Right renal pelvis (tissue), 4 donors: ENCODE measurements around the gene FRYL. TPM values are rescaled to one million over a fixed set of nuclear protein-coding genes. Genes with fewer than 3 reads are reported as not detected.
"Not testable (repeated sequence)": the region's sequence is repeated elsewhere in the genome, so short reads cannot be mapped to it uniquely, and the experiment has no call there.

Experiments used
- DNase-seq, 4 donors: peaks; one replicate each; pipeline ENCODE4 v3.0.0-alpha.2; 2013; ENCODE audit warnings: low read depth in 4 of 4, low spot score in 3 of 4, missing footprints in 1 of 4
- polyA plus RNA-seq, 4 donors: library from polyadenylated mRNA; unstranded; fragments of 120-200 nt; gene quantifications; one replicate each; pipeline ENCODE4 v1.2.1, GENCODE V29; 2013; ENCODE audit not compliant: insufficient read length in 4 of 4

FRYL gene
- polyA plus RNA-seq, 4 donors = 39.7 to 51.2 (median 47.1) TPM

DNA sequence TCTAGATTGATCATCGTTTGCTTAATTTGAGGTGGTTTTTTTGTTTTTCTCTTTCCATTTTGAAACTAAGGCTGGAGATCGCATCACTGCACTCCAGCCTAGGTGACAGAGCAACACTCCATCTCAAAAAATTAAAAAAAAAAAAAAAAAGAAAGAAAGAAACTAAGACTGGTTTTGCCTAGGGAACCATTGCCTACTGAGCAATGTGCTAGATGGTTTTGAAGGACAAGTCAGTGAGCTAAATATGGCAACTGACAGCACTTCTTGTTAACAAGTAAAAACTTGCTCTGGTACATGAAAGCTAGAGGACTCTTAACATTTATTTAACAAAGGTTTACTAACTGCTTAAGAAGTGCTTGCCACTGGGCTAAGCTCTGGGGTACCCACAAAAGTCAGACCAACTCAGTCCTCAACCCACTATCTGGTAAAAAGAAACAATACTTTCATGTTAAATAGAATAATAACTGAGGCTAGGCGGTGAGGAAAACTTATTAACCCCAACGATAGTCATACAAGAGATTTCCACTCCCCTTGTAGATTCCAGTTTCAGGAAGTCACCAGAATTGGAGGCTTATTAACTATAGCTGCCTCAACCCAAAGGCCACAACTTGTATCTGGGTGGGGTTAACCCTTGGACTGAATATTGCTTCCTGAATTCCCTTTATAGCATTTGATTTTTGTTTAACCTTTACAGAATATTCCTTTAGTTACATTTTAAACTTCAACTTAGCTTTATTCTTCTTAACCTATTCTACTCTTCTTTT is 111.6 kb downstream of the FRYL start:
- no peak for DNase-seq

GRCh38 chr4:48667148-48667547 is 112.9 kb downstream of the FRYL start:
- no peak for DNase-seq

GRCh38 chr4:48665555-48666186 is 114.4 kb downstream of the FRYL start:
- DNase-seq = no peak

DNA sequence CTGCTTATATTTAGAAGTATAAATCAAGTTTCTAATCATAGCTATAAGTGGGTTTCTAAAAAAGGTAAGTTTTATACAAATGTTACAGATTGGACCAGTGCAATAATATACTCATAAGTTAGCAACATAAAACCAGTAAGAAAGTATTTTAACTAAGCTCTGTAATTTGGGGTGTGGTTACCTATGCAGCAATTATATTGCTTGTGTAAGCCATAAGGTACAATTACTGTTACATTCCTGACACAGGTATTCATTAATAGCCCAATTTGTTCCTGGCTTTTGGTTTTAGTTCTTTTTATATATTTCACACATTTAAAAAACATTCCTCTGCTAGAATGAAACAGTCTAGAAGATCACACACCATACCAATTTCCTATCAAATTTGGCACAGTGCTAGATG is 115.1 kb downstream of the FRYL start:
- DNase-seq = no peak

DNA sequence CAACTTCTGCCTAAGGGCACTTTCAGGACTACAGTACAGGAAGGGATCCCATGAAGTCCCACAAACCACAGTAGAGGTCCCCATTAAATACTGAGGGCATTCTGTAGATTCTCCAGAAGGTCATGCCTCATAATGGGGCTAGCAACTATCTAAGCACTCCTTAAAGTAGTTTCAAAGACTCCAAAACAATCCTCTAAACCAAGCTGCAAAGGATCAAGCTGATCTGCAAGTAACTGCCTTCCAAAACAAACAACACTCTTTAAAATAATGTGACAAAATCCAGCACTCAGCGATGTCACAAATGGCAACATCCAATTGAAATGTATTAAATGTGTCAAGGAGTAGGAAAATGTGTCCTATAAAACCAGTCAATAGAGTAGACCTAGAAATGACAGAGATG is 118.7 kb downstream of the FRYL start:
- DNase-seq = no peak

DNA sequence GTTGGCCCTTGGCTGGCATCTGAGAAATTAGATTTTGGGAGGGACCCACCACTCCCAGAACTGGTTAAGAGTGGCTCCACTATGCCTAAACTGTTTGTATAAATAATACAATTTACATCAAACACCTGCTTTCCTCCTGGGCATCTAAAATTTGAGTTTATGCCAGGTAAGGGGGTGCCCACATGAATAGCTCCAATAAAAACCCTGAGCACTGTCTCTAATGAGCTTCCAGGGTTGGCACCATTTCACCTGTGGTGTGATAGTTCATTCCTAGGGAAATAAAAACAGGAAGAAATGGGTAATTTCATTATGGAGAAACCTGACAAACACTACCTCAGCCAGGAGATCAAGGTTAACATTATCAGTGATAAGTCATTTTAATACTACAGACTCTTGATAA is 119.7 kb downstream of the FRYL start:
- DNase-seq = no peak

GRCh38 chr4:48654015-48654664 is 125.9 kb downstream of the FRYL start:
- DNase-seq = no peak

DNA sequence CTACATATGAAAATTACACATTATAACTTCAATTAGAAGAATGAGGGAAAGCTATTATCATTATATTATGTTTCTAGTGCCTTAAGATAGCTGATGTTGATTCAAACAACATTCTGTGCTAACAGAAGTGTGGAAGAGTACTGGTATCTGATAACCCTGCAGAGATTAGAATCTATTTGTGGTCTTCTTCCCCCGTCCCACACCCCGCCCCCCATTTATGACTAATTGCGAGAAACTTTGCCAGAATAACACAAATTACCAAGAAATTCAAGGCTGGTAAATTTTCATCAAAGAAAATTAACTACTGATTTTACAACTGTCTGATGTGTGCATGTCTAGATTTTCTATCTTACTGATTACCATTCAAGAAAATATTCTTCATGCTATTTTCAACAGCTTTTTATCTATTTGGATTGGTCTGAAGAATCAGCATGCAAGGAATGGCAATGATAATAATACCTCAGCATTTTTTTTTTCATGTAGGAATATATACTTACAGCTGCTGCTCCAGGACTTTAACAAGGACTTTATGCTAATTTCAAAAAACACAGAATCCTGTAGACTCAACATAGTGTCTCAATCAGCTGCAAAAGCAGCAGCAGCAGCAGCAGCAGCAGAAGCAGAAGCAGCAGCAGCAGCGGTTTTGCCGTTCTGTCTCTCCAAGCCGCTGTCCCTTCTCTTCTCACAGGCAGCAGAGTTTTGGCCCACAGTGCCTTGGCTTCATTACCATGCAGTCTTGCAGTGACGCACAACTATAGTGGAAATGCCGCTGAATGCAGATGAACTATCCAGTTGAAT is 126.7 kb downstream of the FRYL start:
- no peak for DNase-seq

- no peak for DNase-seq
Measured at GRCh38 chr4:48651914-48652313, 128.2 kb downstream of the FRYL start.

- no peak for DNase-seq
Measured at GRCh38 chr4:48649505-48649904, 130.6 kb downstream of the FRYL start.

GRCh38 chr4:48645225-48645794 is 134.8 kb downstream of the FRYL start:
- DNase-seq = no peak

DNA sequence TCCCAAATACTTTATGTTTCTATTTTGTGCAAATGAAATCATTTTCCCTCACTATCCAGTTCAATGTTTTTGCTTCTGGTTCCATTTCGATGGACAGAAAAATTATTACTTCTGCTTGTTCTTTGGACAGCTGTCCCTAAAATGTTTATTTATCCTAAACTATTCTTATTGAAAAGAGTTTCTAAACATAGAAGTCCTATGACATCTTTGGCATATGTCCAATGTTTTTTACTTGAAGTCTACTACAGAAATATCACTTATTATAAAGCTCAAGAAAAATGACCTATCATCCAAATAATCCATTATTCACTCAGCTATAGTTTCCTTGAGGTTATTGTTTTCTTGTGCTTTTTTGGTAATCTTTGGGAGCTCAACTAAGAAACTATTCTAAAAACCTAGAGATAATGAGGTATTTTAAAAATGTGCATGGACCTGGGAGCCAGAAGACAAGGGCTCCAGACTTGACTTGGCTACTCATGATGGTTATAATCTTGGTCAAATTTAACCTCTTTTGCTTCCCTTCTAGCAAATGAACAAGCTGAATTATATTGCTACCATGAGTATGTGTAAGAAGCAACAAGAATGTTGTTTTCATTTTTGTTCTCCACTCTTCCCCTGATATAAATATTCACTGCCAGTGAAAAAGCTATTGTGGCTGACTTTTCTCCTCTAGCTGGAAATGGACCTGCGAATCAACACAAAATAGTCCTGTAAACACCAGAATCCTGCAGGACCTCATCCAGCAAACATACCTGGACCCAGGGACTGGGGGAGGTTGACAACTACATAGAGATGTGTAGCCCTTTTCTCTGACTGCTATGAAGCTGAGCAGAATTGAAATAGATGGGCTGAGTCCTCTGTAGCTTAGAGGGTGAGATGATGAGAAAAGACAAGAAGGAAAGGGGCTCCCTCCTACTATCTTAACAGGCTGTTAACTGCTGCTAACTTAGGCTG is 137.4 kb downstream of the FRYL start:
- no peak for DNase-seq

GRCh38 chr4:48641401-48641800 is 138.7 kb downstream of the FRYL start:
- DNase-seq = no peak

- DNase-seq = no peak
Measured at GRCh38 chr4:48640699-48641098, 139.4 kb downstream of the FRYL start.

DNA sequence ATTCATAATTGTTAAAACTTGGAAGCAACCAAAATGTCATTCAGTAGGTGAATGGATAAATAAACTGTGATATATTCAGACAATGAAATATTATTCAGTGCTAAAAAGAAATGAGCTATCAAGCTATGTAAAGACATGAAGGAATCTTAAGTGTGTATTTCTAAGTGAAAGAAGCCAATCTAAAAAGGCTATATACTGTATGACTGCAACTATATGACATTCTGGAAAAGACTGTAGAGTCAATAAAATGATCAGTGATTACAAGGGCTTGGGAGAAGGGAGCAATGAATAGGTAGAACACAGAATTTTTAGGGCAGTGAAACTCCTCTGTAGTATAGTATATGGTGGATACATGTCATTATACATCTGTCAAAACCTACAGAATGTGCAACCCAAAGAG is 139.9 kb downstream of the FRYL start:
- DNase-seq = no peak

- no peak for DNase-seq
Measured at GRCh38 chr4:48639807-48640206, 140.3 kb downstream of the FRYL start.

GRCh38 chr4:48638586-48638985 is 141.5 kb downstream of the FRYL start:
- not testable (repeated sequence) for DNase-seq

DNA sequence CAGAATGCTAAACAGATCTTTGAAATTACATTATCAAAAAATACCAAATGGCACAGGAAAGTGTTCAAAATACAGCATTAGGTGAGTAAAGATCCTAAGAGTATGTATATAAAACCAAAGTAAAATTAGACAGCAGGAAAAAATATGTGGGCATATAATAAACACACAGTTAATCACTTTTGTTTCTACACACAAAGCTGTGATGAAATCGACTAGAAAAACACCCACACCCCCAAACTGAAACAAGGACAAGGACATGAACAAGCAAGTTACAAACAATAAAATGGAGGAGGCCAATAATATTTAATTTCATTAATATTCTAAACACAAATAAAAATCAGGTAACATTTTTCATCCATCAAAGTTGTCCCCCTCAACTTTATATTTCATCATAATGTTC is 143.2 kb downstream of the FRYL start:
- DNase-seq = no peak

DNA sequence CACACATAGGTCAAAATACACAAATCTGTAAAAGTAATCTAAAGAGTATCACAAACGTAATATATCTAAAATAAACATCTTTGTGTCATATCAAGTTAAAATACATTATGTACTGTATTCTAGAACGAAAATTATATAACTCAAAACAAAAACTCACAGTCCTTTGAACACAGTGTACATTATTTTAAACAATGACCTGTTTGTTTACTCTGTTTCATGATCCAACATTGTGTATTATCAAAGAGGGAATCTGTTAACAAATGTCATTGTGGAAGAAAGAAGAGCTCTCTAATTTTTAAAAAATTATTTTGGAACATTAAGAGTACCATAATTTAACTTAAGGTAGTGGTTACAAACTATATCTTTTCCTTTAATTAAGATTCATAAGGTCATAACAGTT is 144.1 kb downstream of the FRYL start:
- no peak for DNase-seq

DNA sequence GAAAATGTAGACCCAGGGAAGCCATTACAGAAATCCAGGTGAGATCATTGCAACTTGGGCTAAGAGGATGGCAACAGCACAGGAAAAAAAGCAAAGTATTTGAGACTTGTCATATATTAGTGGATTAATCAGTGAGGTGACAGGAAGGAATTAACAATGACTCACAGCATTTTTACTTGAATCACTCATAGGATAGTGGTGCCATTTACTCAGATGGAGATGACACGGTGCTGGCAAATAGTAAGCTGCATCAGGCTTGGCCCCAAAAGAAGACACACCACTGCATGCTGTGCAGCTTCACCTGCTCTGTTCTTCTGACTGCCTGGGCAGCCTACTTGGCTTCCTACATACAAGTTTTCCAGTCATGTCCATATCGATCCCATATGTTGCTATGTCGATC is 144.8 kb downstream of the FRYL start:
- DNase-seq = no peak
